ENCODE measurements around the gene CFP.
"Not testable (repeated sequence)": the region's sequence is repeated elsewhere in the genome, so short reads cannot be mapped to it uniquely, and the experiment has no call there.

The CFP gene

GRCh38 chrX:47605024-47605423 is 24.7 kb downstream of the CFP start:
- DNase-seq (ENCODE audit: insufficient read length, low spot score) (no peak), FAIRE-seq (no peak)
- TF ChIP-seq POLR2A (IDR thresholded peaks at IDR 0.05; ENCODE audit: low read depth, low read length): no peak

GRCh38 chrX:47603125-47603524 is 26.6 kb downstream of the CFP start:
- not testable (repeated sequence) for FAIRE-seq; DNase-seq (ENCODE audit: insufficient read length, low spot score)

GRCh38 chrX:47597222-47597621 is 32.5 kb downstream of the CFP start:
- TF ChIP-seq POLR2A (IDR thresholded peaks at IDR 0.05; ENCODE audit: low read depth, low read length): no peak
- no peak for DNase-seq (ENCODE audit: insufficient read length, low spot score)
- no peak for FAIRE-seq

GRCh38 chrX:47596256-47596655 is 33.5 kb downstream of the CFP start:
- no peak for TF ChIP-seq POLR2A (IDR thresholded peaks at IDR 0.05; ENCODE audit: low read depth, low read length)
- FAIRE-seq (no peak), DNase-seq (ENCODE audit: insufficient read length, low spot score) (no peak)

GRCh38 chrX:47595716-47596251 is 33.9 kb downstream of the CFP start:
- TF ChIP-seq POLR2A (IDR thresholded peaks at IDR 0.05; ENCODE audit: low read depth, low read length): no peak
- FAIRE-seq (no peak), DNase-seq (ENCODE audit: insufficient read length, low spot score) (no peak)

GRCh38 chrX:47593522-47593921 is 36.2 kb downstream of the CFP start:
- no peak for TF ChIP-seq POLR2A (IDR thresholded peaks at IDR 0.05; ENCODE audit: low read depth, low read length)

GRCh38 chrX:47590984-47591383 is 38.7 kb downstream of the CFP start:
- no peak for FAIRE-seq
- TF ChIP-seq POLR2A (IDR thresholded peaks at IDR 0.05; ENCODE audit: low read depth, low read length): no peak

More at GRCh38 chrX:47593522-47593921, 36.2 kb downstream of the CFP start:
- FAIRE-seq: no peak
- DNase-seq (ENCODE audit: insufficient read length, low spot score): no peak

GRCh38 chrX:47587906-47588735 is 41.6 kb downstream of the CFP start:
- no peak for TF ChIP-seq POLR2A (IDR thresholded peaks at IDR 0.05; ENCODE audit: low read depth, low read length)
- DNase-seq (ENCODE audit: insufficient read length, low spot score): no peak
- no peak for FAIRE-seq

More at GRCh38 chrX:47590984-47591383, 38.7 kb downstream of the CFP start:
- no peak for DNase-seq (ENCODE audit: insufficient read length, low spot score)

- no peak for TF ChIP-seq POLR2A (IDR thresholded peaks at IDR 0.05; ENCODE audit: low read depth, low read length)
- DNase-seq (ENCODE audit: insufficient read length, low spot score) (no peak), FAIRE-seq (no peak)
Measured at GRCh38 chrX:47587091-47587891, 42.4 kb downstream of the CFP start.

GRCh38 chrX:47586043-47586787 is 43.5 kb downstream of the CFP start:
- no peak for TF ChIP-seq POLR2A (IDR thresholded peaks at IDR 0.05; ENCODE audit: low read depth, low read length)
- FAIRE-seq: no peak
- no peak for DNase-seq (ENCODE audit: insufficient read length, low spot score)

GRCh38 chrX:47585273-47585672 is 44.5 kb downstream of the CFP start:
- TF ChIP-seq POLR2A (IDR thresholded peaks at IDR 0.05; ENCODE audit: low read depth, low read length): no peak
- FAIRE-seq (no peak), DNase-seq (ENCODE audit: insufficient read length, low spot score) (no peak)

GRCh38 chrX:47584714-47585113 is 45.0 kb downstream of the CFP start:
- no peak for DNase-seq (ENCODE audit: insufficient read length, low spot score)
- TF ChIP-seq POLR2A (IDR thresholded peaks at IDR 0.05; ENCODE audit: low read depth, low read length): no peak
- FAIRE-seq: no peak

GRCh38 chrX:47583240-47583861 is 46.4 kb downstream of the CFP start:
- TF ChIP-seq POLR2A (IDR thresholded peaks at IDR 0.05; ENCODE audit: low read depth, low read length): no peak
- FAIRE-seq: no peak

More at GRCh38 chrX:47583240-47583861, 46.4 kb downstream of the CFP start:
- DNase-seq (ENCODE audit: insufficient read length, low spot score): no peak

All from H54 (cell line).